Measurements from ENCODE around the gene PITRM1.

PITRM1 gene

GRCh38 chr10:3166496-3167290 is 5.9 kb downstream of the PITRM1 start:
- no peak for DNase-seq

GRCh38 chr10:3165196-3165595 is 7.4 kb downstream of the PITRM1 start:
- DNase-seq, result no peak

- DNase-seq, result no peak
These were observed 8.7 kb downstream of the PITRM1 start for GRCh38 chr10:3163879-3164278.

GRCh38 chr10:3162533-3162932 is 10.0 kb downstream of the PITRM1 start:
- no peak for DNase-seq

- no peak for DNase-seq
These were observed 13.4 kb downstream of the PITRM1 start for GRCh38 chr10:3159152-3159551.

- DNase-seq, result no peak
These were observed 17.9 kb downstream of the PITRM1 start for GRCh38 chr10:3154666-3155065.

- peak; percentile 1 for DNase-seq
These were observed 20.0 kb downstream of the PITRM1 start for GRCh38 chr10:3152566-3152935.

- peak; percentile 25 for DNase-seq
These were observed 20.6 kb downstream of the PITRM1 start for GRCh38 chr10:3151889-3152565.

- no peak for DNase-seq
These were observed 21.6 kb downstream of the PITRM1 start for GRCh38 chr10:3150961-3151360.

- no peak for DNase-seq
These were observed 22.2 kb downstream of the PITRM1 start for GRCh38 chr10:3150366-3150765.

- no peak for DNase-seq
These were observed 22.7 kb downstream of the PITRM1 start for GRCh38 chr10:3149918-3150317.

GRCh38 chr10:3148994-3149393 is 23.6 kb downstream of the PITRM1 start:
- DNase-seq, result no peak

- DNase-seq, result no peak
These were observed 24.5 kb downstream of the PITRM1 start for GRCh38 chr10:3148041-3148440.

GRCh38 chr10:3147117-3147820 is 25.3 kb downstream of the PITRM1 start:
- DNase-seq, result no peak

GRCh38 chr10:3146289-3146688 is 26.3 kb downstream of the PITRM1 start:
- no peak for DNase-seq

- no peak for DNase-seq
These were observed 27.2 kb downstream of the PITRM1 start for GRCh38 chr10:3145366-3145765.

- DNase-seq, result no peak
These were observed 28.7 kb downstream of the PITRM1 start for GRCh38 chr10:3143791-3144434.

- DNase-seq, result no peak
These were observed 29.2 kb downstream of the PITRM1 start for GRCh38 chr10:3143366-3143765.

- no peak for DNase-seq
These were observed 30.3 kb downstream of the PITRM1 start for GRCh38 chr10:3142146-3142875.

GRCh38 chr10:3141351-3142005 is 31.1 kb downstream of the PITRM1 start:
- no peak for DNase-seq

- DNase-seq, result no peak
These were observed 32.3 kb downstream of the PITRM1 start for GRCh38 chr10:3140280-3140679.
